PC-3 (cell line): ENCODE data around the gene ZBTB16. TPM values are rescaled to one million over a fixed set of nuclear protein-coding genes. Genes with fewer than 3 reads are reported as not detected.

Experiments used
- ATAC-seq: fragments of 200-7000 bp; cut with Tn5 transposase; 2 replicates; pipeline ENCODE4 v1.9.1; 2020; ENCODE audit warnings: mild to moderate bottlenecking, moderate library complexity
- BruUV-seq: library from RNA; stranded (reverse); fragments of 400-500 nt; replicated peaks from 2 replicates; lab custom pipeline; 2021; lab: Mats Ljungman, UMichigan
- CTCF ChIA-PET: fragments of 300-600 bp; sonication (Branson Sonifier 250); formaldehyde crosslinking; loops from one replicate; lab custom pipeline; 2022; ENCODE audit warnings: antibody characterized with exemption; lab: Charles Lee
- POLR2A ChIA-PET: fragments of 300-600 bp; sonication (Branson Sonifier 250); formaldehyde crosslinking; loops from one replicate; lab custom pipeline; 2022; ENCODE audit warnings: antibody characterized with exemption; ENCODE audit not compliant: unreplicated experiment; lab: Charles Lee
- DNase-seq: peaks from one replicate; pipeline ENCODE4 v3.0.0-alpha.2; 2015
- H2AFZ ChIP-seq: fragments of 300-600 bp; sonication (generic); 2 replicates; pipeline ENCODE4 v1.6.0; 2016; ENCODE audit warnings: antibody characterized with exemption, low read length
- H3F3A ChIP-seq: fragments of 300-600 bp; sonication (generic); one replicate; pipeline ENCODE4 v1.6.0; 2017; ENCODE audit warnings: antibody characterized with exemption, low read length, control low read depth, mild to moderate bottlenecking; ENCODE audit not compliant: unreplicated experiment
- H3K27ac ChIP-seq: fragments of 300-600 bp; sonication (generic); 2 replicates; pipeline ENCODE4 v1.5.1; 2016; ENCODE audit warnings: mild to moderate bottlenecking, low read length
- H3K27me3 ChIP-seq: fragments of 300-600 bp; sonication (generic); 2 replicates; pipeline ENCODE4 v1.6.1; 2016; ENCODE audit warnings: low read length, mixed read lengths
- H3K36me3 ChIP-seq: fragments of 300-600 bp; sonication (generic); 2 replicates; pipeline ENCODE4 v1.6.1; 2016; ENCODE audit warnings: low read depth, mixed run types, low read length, mixed read lengths
- H3K4me1 ChIP-seq: fragments of 300-600 bp; sonication (generic); 2 replicates; pipeline ENCODE4 v1.5.1; 2016; ENCODE audit warnings: low read length; ENCODE audit not compliant: insufficient read depth
- H3K4me2 ChIP-seq: fragments of 300-600 bp; sonication (generic); 2 replicates; pipeline ENCODE4 v1.6.0; 2016; ENCODE audit warnings: low read length
- H3K4me3 ChIP-seq: fragments of 300-600 bp; sonication (generic); 2 replicates; pipeline ENCODE4 v1.5.1; 2016; ENCODE audit warnings: mild to moderate bottlenecking, low read length, mixed read lengths
- H3K79me2 ChIP-seq: fragments of 300-600 bp; sonication (generic); 2 replicates; pipeline ENCODE4 v1.6.1; 2017; ENCODE audit warnings: low read length, mixed read lengths
- H3K9ac ChIP-seq: fragments of 300-600 bp; sonication (generic); 2 replicates; pipeline ENCODE4 v1.6.0; 2016; ENCODE audit warnings: mild to moderate bottlenecking, low read length
- H3K9me2 ChIP-seq: fragments of 300-600 bp; sonication (generic); replicated peaks from 2 replicates; pipeline ENCODE4 v1.6.1; 2016; ENCODE audit warnings: mixed run types, low read length, mixed read lengths
- H3K9me3 ChIP-seq: fragments of 300-600 bp; sonication (generic); 2 replicates; pipeline ENCODE4 v1.6.1; 2016; ENCODE audit warnings: low read length, mixed read lengths
- H4K20me1 ChIP-seq: fragments of 300-600 bp; sonication (generic); 2 replicates; pipeline ENCODE4 v1.6.1; 2016; ENCODE audit warnings: low read length, mixed read lengths
- CTCF ChIP-seq: fragments of 300-600 bp; sonication (generic); conservative IDR thresholded peaks from 2 replicates; pipeline ENCODE4 v1.5.1; 2017; ENCODE audit warnings: antibody characterized with exemption, low read depth, mild to moderate bottlenecking, low read length
- EZH2 ChIP-seq: fragments of 300-600 bp; sonication (generic); IDR thresholded peaks from one replicate; pipeline ENCODE4 v1.6.1; 2017; ENCODE audit warnings: antibody characterized with exemption, mild to moderate bottlenecking, low read length; ENCODE audit not compliant: unreplicated experiment
- EZH2phosphoT487 ChIP-seq: fragments of 300-600 bp; sonication (generic); IDR thresholded peaks from 2 replicates; pipeline ENCODE4 v1.6.1; 2018; ENCODE audit warnings: mild to moderate bottlenecking, antibody characterized with exemption, low read length, borderline replicate concordance
- intact Hi-C: fragments of 100-400 bp; cut with micrococcal nuclease; formaldehyde crosslinking; loops from 2 replicates; pipeline ENCODE4 v1.9.0; 2023
- total RNA-seq: library from RNA; depleted of rRNA; stranded (reverse); fragments of >200 nt; gene quantifications from 2 replicates; pipeline ENCODE4 v1.2.3, GENCODE V29; 2014

ZBTB16 gene
- total RNA-seq, 1 experiment from 2014 or later = not detected

GRCh38 chr11:114142707-114143106 lies 83.2 kb downstream of the ZBTB16 start:
- no peak overlapping the region for H2AFZ ChIP-seq
- ChIA-PET POLR2A (no interaction called here), CTCF (no interaction called here)
- TF ChIP-seq CTCF (no peak), EZH2 (no peak), EZH2phosphoT487 (no peak)
- H3K9ac ChIP-seq = no peak overlapping the region
- no peaks in the 10 kb centered on the region for H3K36me3 ChIP-seq
- H4K20me1 ChIP-seq = no peaks in the 10 kb centered on the region
- no peaks in the 10 kb centered on the region for H3K9me2 ChIP-seq
- no TSS peak for BruUV-seq
- no peaks in the 10 kb centered on the region for H3F3A ChIP-seq
- intact Hi-C loops = no loop called here
- H3K4me3 ChIP-seq = no peak overlapping the region
- H3K4me1 ChIP-seq = no peaks in the 10 kb centered on the region
- H3K27ac ChIP-seq = no peak overlapping the region
- ATAC-seq (no peak), DNase-seq (no peak)
- H3K27me3 ChIP-seq = peaks cover 94% of the 10 kb centered on the region
- H3K79me2 ChIP-seq = no peaks in the 10 kb centered on the region
- no peak overlapping the region for H3K4me2 ChIP-seq
- no peaks in the 10 kb centered on the region for H3K9me3 ChIP-seq

GRCh38 chr11:114145166-114145775 lies 85.8 kb downstream of the ZBTB16 start:
- no peaks in the 10 kb centered on the region for H3F3A ChIP-seq
- CTCF ChIA-PET = no interaction called here
- H3K4me1 ChIP-seq = no peaks in the 10 kb centered on the region
- no peaks in the 10 kb centered on the region for H3K9me3 ChIP-seq
- peaks cover 91% of the 10 kb centered on the region for H3K27me3 ChIP-seq
- TF ChIP-seq CTCF = no peak
- no peak for TF ChIP-seq EZH2phosphoT487
- TF ChIP-seq EZH2 = no peak
- POLR2A ChIA-PET = no interaction called here
- no peak overlapping the region for H3K4me2 ChIP-seq
- no peak overlapping the region for H3K9ac ChIP-seq
- H3K9me2 ChIP-seq = no peaks in the 10 kb centered on the region
- no peak overlapping the region for H3K27ac ChIP-seq
- no TSS peak for BruUV-seq
- ATAC-seq (no peak), DNase-seq (no peak)
- no peak overlapping the region for H2AFZ ChIP-seq
- no peaks in the 10 kb centered on the region for H4K20me1 ChIP-seq
- H3K36me3 ChIP-seq = no peaks in the 10 kb centered on the region
- H3K79me2 ChIP-seq = no peaks in the 10 kb centered on the region
- intact Hi-C loops = no loop called here
- H3K4me3 ChIP-seq = no peak overlapping the region

GRCh38 chr11:114147375-114148012 lies 88.0 kb downstream of the ZBTB16 start:
- TF ChIP-seq EZH2 (no peak), CTCF (no peak), EZH2phosphoT487 (no peak)
- no TSS peak for BruUV-seq
- no peaks in the 10 kb centered on the region for H3K9me2 ChIP-seq
- no peaks in the 10 kb centered on the region for H3K36me3 ChIP-seq
- peaks cover 91% of the 10 kb centered on the region for H3K27me3 ChIP-seq
- H3K4me2 ChIP-seq = no peak overlapping the region
- no peaks in the 10 kb centered on the region for H3K9me3 ChIP-seq
- H4K20me1 ChIP-seq = no peaks in the 10 kb centered on the region
- DNase-seq = no peak
- no peaks in the 10 kb centered on the region for H3K4me1 ChIP-seq
- H3K27ac ChIP-seq = no peak overlapping the region
- ChIA-PET POLR2A (no interaction called here), CTCF (no interaction called here)
- H2AFZ ChIP-seq = no peak overlapping the region
- intact Hi-C loops = no loop called here
- no peaks in the 10 kb centered on the region for H3F3A ChIP-seq
- H3K4me3 ChIP-seq = no peak overlapping the region
- H3K9ac ChIP-seq = no peak overlapping the region
- no peak for ATAC-seq
- no peaks in the 10 kb centered on the region for H3K79me2 ChIP-seq
